PC-3 (cell line): ENCODE data around the gene SYVN1.

Experiments
- EZH2 ChIP-seq: fragments of 300-600 bp; sonication (generic); IDR thresholded peaks from one replicate; pipeline ENCODE4 v1.6.1; 2017; ENCODE audit warnings: antibody characterized with exemption, mild to moderate bottlenecking, low read length; ENCODE audit not compliant: unreplicated experiment
- TF ChIP-seq, protein P1 (sequence below): fragments of 300-600 bp; sonication (generic); conservative IDR thresholded peaks from 2 replicates; pipeline ENCODE4 v1.5.1; 2017; ENCODE audit warnings: antibody characterized with exemption, low read depth, mild to moderate bottlenecking, low read length

DNA sequence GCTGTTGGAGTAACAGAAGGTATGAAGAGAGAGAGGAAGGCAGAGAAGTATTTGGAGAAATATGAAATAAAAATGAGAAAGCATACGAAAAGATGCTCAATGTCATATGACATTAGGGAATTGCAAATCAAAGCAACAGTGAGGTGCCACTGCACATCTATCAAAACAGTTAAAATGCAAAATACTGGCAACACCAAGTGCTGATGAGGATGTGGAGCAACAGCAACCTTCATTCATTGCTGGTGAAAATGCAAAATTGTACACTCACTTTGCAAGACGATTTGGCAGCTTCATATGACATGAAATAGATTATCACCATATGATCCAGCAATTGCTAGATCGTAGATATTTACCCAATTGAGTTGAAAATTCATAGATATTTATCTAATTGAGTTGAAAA, 26.3 kb upstream of the SYVN1 start:
- TF ChIP-seq, protein P1, sequence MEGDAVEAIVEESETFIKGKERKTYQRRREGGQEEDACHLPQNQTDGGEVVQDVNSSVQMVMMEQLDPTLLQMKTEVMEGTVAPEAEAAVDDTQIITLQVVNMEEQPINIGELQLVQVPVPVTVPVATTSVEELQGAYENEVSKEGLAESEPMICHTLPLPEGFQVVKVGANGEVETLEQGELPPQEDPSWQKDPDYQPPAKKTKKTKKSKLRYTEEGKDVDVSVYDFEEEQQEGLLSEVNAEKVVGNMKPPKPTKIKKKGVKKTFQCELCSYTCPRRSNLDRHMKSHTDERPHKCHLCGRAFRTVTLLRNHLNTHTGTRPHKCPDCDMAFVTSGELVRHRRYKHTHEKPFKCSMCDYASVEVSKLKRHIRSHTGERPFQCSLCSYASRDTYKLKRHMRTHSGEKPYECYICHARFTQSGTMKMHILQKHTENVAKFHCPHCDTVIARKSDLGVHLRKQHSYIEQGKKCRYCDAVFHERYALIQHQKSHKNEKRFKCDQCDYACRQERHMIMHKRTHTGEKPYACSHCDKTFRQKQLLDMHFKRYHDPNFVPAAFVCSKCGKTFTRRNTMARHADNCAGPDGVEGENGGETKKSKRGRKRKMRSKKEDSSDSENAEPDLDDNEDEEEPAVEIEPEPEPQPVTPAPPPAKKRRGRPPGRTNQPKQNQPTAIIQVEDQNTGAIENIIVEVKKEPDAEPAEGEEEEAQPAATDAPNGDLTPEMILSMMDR, result no peak
- no peak for TF ChIP-seq EZH2
